Measurements from ENCODE around the gene LCTL. TPM values are rescaled to one million over a fixed set of nuclear protein-coding genes. Genes with fewer than 3 reads are reported as not detected.
"Not testable (repeated sequence)": the region's sequence is repeated elsewhere in the genome, so short reads cannot be mapped to it uniquely, and the experiment has no call there.

The LCTL gene
- total RNA-seq, 1 donor from 2014 or later: 0.16 TPM

GRCh38 chr15:66564136-66565041, 1.4 kb downstream of the LCTL start:
- no peak for DNase-seq

GRCh38 chr15:66563566-66564110, 2.2 kb downstream of the LCTL start:
- no peak for DNase-seq

- no peak for DNase-seq
Observed at GRCh38 chr15:66563126-66563525, 2.7 kb downstream of the LCTL start.

- no peak for DNase-seq
Observed at GRCh38 chr15:66560856-66561525, 4.8 kb downstream of the LCTL start.

- DNase-seq: no peak
Observed at GRCh38 chr15:66558271-66558670, 7.5 kb downstream of the LCTL start.

- DNase-seq: no peak
Observed at GRCh38 chr15:66555685-66556084, 10.1 kb downstream of the LCTL start.

- no peak for DNase-seq
Observed at GRCh38 chr15:66545255-66545654, 20.5 kb downstream of the LCTL start.

- no peak for DNase-seq
Observed at GRCh38 chr15:66542896-66543295, 22.9 kb downstream of the LCTL start.

GRCh38 chr15:66535056-66535455, 30.7 kb downstream of the LCTL start:
- no peak for DNase-seq

GRCh38 chr15:66524838-66525237, 41.0 kb downstream of the LCTL start:
- DNase-seq: no peak

GRCh38 chr15:66523926-66524325, 41.9 kb downstream of the LCTL start:
- DNase-seq: no peak

- no peak for DNase-seq
Observed at GRCh38 chr15:66515901-66516322, 49.9 kb downstream of the LCTL start.

- DNase-seq: no peak
Observed at GRCh38 chr15:66514586-66514985, 51.2 kb downstream of the LCTL start.

GRCh38 chr15:66508293-66508883, 57.4 kb downstream of the LCTL start:
- no peak for DNase-seq

- DNase-seq: no peak
Observed at GRCh38 chr15:66505818-66506217, 60.0 kb downstream of the LCTL start.

GRCh38 chr15:66505430-66505811, 60.4 kb downstream of the LCTL start:
- DNase-seq: no peak

GRCh38 chr15:66504563-66505429, 61.0 kb downstream of the LCTL start, which contains the start of the genes RPL4 and ZWILCH:
Gene RPL4 (minus strand): TSS chr15:66504855. CDS start chr15:66504790, 65 bp downstream.
Gene ZWILCH (plus strand): TSS chr15:66505326. CDS start chr15:66505339, 13 bp downstream.
- DNase-seq: peak; percentile 43

- DNase-seq: no peak
Observed at GRCh38 chr15:66503780-66504562, 61.8 kb downstream of the LCTL start.

GRCh38 chr15:66503041-66503648, 62.7 kb downstream of the LCTL start:
- not testable (repeated sequence) for DNase-seq

GRCh38 chr15:66502491-66502890, 63.3 kb downstream of the LCTL start:
- no peak for DNase-seq
